ENCODE data around the gene NKX2-4. TPM values are rescaled to one million over a fixed set of nuclear protein-coding genes. Genes with fewer than 3 reads are reported as not detected.
"Not testable (repeated sequence)": the region's sequence is repeated elsewhere in the genome, so short reads cannot be mapped to it uniquely, and the experiment has no call there.

Gene NKX2-4
- total RNA-seq, 4 donors from 2014 or later, result not detected

DNA sequence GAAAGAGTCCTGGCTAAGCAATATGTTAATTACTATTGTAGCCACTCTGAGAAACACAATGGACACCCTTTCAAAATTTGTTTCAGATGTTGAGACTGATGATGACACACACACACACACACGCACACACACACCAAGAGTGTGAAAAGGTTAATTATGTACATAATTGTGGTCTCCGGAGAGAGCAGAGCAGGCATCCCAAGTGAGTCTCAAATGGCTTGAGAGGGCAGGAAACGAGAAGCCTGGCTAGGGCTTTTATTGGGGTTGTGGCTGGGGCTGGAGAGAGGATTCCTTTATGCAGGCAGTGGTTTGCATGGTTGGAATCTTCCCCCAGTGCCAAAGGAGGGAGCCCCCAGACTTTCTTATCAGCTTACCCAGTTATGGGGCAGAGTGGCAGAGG is 38.2 kb upstream of the NKX2-4 start:
- H3K4me1 ChIP-seq, result no peaks in the 10 kb centered on the region
- no peak overlapping the region for H3K27ac ChIP-seq (replicated peaks in 1 of 4)
- H3K4me3 ChIP-seq, result no peak overlapping the region
- H3K27me3 ChIP-seq, result peaks cover 0 to 35% (median 0%) of the 10 kb centered on the region in 4 donors
- no peaks in the 10 kb centered on the region for H3K9me3 ChIP-seq
- intact Hi-C loops (cut with DNase I), result no loop called here
- H3K36me3 ChIP-seq, result no peaks in the 10 kb centered on the region
- no peak for TF ChIP-seq POLR2A (IDR thresholded peaks at IDR 0.05; ENCODE audit: low read depth)
- no peak for TF ChIP-seq POLR2AphosphoS5 (IDR thresholded peaks at IDR 0.05)
- TF ChIP-seq, protein P1, sequence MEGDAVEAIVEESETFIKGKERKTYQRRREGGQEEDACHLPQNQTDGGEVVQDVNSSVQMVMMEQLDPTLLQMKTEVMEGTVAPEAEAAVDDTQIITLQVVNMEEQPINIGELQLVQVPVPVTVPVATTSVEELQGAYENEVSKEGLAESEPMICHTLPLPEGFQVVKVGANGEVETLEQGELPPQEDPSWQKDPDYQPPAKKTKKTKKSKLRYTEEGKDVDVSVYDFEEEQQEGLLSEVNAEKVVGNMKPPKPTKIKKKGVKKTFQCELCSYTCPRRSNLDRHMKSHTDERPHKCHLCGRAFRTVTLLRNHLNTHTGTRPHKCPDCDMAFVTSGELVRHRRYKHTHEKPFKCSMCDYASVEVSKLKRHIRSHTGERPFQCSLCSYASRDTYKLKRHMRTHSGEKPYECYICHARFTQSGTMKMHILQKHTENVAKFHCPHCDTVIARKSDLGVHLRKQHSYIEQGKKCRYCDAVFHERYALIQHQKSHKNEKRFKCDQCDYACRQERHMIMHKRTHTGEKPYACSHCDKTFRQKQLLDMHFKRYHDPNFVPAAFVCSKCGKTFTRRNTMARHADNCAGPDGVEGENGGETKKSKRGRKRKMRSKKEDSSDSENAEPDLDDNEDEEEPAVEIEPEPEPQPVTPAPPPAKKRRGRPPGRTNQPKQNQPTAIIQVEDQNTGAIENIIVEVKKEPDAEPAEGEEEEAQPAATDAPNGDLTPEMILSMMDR (IDR thresholded peaks at IDR 0.05), result no peak
- TF ChIP-seq EP300 (IDR thresholded peaks at IDR 0.05), result no peak
- DNase-seq (ENCODE audit: extremely low spot score), result no peak
- WGBS, result 40% methylated on average over 3 of the region's 3 CpGs

- intact Hi-C loops (cut with DNase I), result no loop called here
- WGBS, result 83% methylated on average over 2 of the region's 2 CpGs
- TF ChIP-seq EP300 (IDR thresholded peaks at IDR 0.05) (no peak), POLR2AphosphoS5 (IDR thresholded peaks at IDR 0.05) (no peak), POLR2A (IDR thresholded peaks at IDR 0.05; ENCODE audit: low read depth) (no peak)
Measured at GRCh38 chr20:21433329-21433890, 36.1 kb upstream of the NKX2-4 start.

DNA sequence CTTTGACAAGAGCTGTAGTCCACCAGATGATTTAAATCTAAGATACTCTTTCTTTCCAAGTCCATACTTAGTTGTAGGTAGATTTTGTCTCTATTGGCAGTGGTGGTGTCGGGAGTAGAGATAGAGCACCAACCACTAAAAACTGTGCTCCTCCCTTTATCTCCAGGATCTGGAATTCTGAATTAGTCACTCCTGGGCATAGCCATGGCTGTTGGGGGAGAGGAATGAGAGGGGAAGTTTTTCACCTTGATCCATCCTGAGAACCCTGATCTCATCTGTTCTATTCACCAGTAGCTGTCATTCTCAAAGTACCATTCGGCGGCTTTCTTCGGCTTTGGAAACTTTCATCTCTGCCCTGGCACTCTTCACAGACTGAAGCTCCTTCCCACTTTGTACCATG is 35.6 kb upstream of the NKX2-4 start:
- H3K4me3 ChIP-seq, result no peak overlapping the region
- WGBS, result 83% methylated on average over 4 of the region's 4 CpGs
- peaks cover 0 to 29% (median 0%) of the 10 kb centered on the region in 4 donors for H3K27me3 ChIP-seq
- no peaks in the 10 kb centered on the region for H3K9me3 ChIP-seq
- DNase-seq (ENCODE audit: extremely low spot score), result no peak
- no peak overlapping the region for H3K27ac ChIP-seq (replicated peaks in 1 of 4)
- no peak for TF ChIP-seq EP300 (IDR thresholded peaks at IDR 0.05)
- TF ChIP-seq, protein P1 (IDR thresholded peaks at IDR 0.05), result no peak
- TF ChIP-seq POLR2AphosphoS5 (IDR thresholded peaks at IDR 0.05), result no peak
- no peak for TF ChIP-seq POLR2A (IDR thresholded peaks at IDR 0.05; ENCODE audit: low read depth)
- H3K4me1 ChIP-seq, result no peaks in the 10 kb centered on the region
- no peaks in the 10 kb centered on the region for H3K36me3 ChIP-seq
- intact Hi-C loops (cut with DNase I), result no loop called here

More at GRCh38 chr20:21433329-21433890, 36.1 kb upstream of the NKX2-4 start:
- DNase-seq (ENCODE audit: extremely low spot score), result no peak
- H3K36me3 ChIP-seq, result no peaks in the 10 kb centered on the region
- no peaks in the 10 kb centered on the region for H3K9me3 ChIP-seq
- peaks cover 0 to 27% (median 0%) of the 10 kb centered on the region in 4 donors for H3K27me3 ChIP-seq
- H3K4me1 ChIP-seq, result no peaks in the 10 kb centered on the region
- no peak overlapping the region for H3K4me3 ChIP-seq
- H3K27ac ChIP-seq (replicated peaks in 1 of 4), result no peak overlapping the region

- H3K9me3 ChIP-seq, result peaks cover 0 to 20% (median 9%) of the 10 kb centered on the region in 4 donors
- TF ChIP-seq EP300 (IDR thresholded peaks at IDR 0.05) (no peak), POLR2AphosphoS5 (IDR thresholded peaks at IDR 0.05) (no peak), POLR2A (IDR thresholded peaks at IDR 0.05; ENCODE audit: low read depth) (no peak)
- TF ChIP-seq, protein P1 (IDR thresholded peaks at IDR 0.05), result no peak
- no peak overlapping the region for H3K4me3 ChIP-seq
- 48% methylated on average over 3 of the region's 3 CpGs for WGBS
- no peaks in the 10 kb centered on the region for H3K4me1 ChIP-seq
- H3K36me3 ChIP-seq, result no peaks in the 10 kb centered on the region
- peaks cover 0 to 23% (median 0%) of the 10 kb centered on the region in 4 donors for H3K27me3 ChIP-seq
- DNase-seq (ENCODE audit: extremely low spot score), result no peak
- H3K27ac ChIP-seq (replicated peaks in 1 of 4), result no peak overlapping the region
- intact Hi-C loops (cut with DNase I), result no loop called here
Measured at GRCh38 chr20:21430020-21430419, 32.7 kb upstream of the NKX2-4 start.

DNA sequence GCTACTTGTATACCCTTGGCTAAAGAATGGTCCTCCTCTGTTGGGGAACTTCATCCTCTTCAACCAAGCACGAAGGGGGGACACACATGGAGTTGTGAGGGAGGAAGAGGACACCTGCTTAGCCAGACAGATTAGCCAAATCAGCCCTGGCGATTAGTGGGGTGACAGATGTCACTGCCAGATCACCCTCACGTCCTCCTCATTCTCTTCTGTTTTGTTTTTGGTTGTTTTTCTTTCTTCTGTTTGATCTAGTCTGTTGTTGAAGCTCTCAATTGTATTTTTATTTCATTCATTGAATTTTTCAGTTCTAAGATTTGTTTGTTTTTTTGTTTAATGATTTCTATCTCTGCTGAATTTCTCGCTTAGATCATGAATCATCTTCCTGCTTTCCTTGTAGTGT is 27.5 kb upstream of the NKX2-4 start:
- no peaks in the 10 kb centered on the region for H3K36me3 ChIP-seq
- H3K4me1 ChIP-seq, result no peaks in the 10 kb centered on the region
- no peak overlapping the region for H3K27ac ChIP-seq (replicated peaks in 1 of 4)
- TF ChIP-seq POLR2A (IDR thresholded peaks at IDR 0.05; ENCODE audit: low read depth) (no peak), POLR2AphosphoS5 (IDR thresholded peaks at IDR 0.05) (no peak), EP300 (IDR thresholded peaks at IDR 0.05) (no peak)
- TF ChIP-seq, protein P1 (IDR thresholded peaks at IDR 0.05), result no peak
- no peak overlapping the region for H3K4me3 ChIP-seq
- H3K9me3 ChIP-seq, result peaks cover 0 to 62% (median 43%) of the 10 kb centered on the region in 4 donors
- intact Hi-C loops (cut with DNase I), result no loop called here
- peaks cover 0 to 4% (median 0%) of the 10 kb centered on the region in 4 donors for H3K27me3 ChIP-seq
- 70% methylated on average over 4 of the region's 4 CpGs for WGBS
- DNase-seq (ENCODE audit: extremely low spot score), result no peak

DNA sequence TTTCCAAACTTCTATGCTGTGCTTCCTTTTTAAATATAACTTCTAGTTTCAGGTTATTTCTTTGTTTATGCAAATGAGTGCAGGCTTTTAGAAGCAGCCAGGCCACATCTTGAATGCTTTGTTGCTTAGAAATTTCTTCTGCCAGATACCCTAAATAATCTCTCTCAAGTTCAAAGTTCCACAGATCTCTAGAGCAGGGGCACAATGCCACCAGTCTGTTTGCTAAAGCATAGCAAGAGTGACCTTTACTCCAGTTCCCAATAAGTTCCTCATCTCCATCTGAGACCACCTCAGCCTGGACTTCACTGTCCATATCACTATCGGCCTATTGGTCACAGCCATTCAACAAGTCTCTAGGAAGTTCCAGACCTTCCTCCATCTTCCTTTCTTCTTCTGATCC is 26.4 kb upstream of the NKX2-4 start:
- H3K27ac ChIP-seq (replicated peaks in 1 of 4); H3K27me3 ChIP-seq; H3K4me3 ChIP-seq; H3K4me1 ChIP-seq; H3K36me3 ChIP-seq; DNase-seq (ENCODE audit: extremely low spot score); intact Hi-C loops (cut with DNase I): not testable (repeated sequence)
- peaks cover 0 to 67% (median 43%) of the 10 kb centered on the region in 4 donors for H3K9me3 ChIP-seq
- WGBS, result 83% methylated on average over 1 of the region's 1 CpG

All from esophagus muscularis mucosa (tissue), 4 donors.